Smooth muscle cell (in vitro differentiated cells): Measurements from ENCODE around the gene LPAR3. TPM values are rescaled to one million over a fixed set of nuclear protein-coding genes. Genes with fewer than 3 reads are reported as not detected.

Experiments
- DNase-seq: peaks from one replicate; lab custom pipeline; 2025; ENCODE audit not compliant: unreplicated experiment; lab: John Stamatoyannopoulos, UW
- H2AFZ ChIP-seq: fragments of 200-600 bp; sonication (generic); 2 replicates; pipeline ENCODE4 v1.6.0; 2016; ENCODE audit warnings: antibody characterized with exemption, low read depth, mild to moderate bottlenecking
- H3F3A ChIP-seq: fragments of 200-600 bp; sonication (generic); 2 replicates; pipeline ENCODE4 v1.6.0; 2017; ENCODE audit warnings: antibody characterized with exemption, low read depth
- H3K27ac ChIP-seq: fragments of 200-600 bp; sonication (generic); 2 replicates; pipeline ENCODE4 v1.5.1; 2016; ENCODE audit warnings: low read depth, mild to moderate bottlenecking
- H3K27me3 ChIP-seq: fragments of 200-600 bp; sonication (generic); 2 replicates; pipeline ENCODE4 v1.6.1; 2016; ENCODE audit warnings: low read depth, mild to moderate bottlenecking
- H3K36me3 ChIP-seq: fragments of 200-600 bp; sonication (generic); 2 replicates; pipeline ENCODE4 v1.5.1; 2016; ENCODE audit warnings: low read depth
- H3K4me1 ChIP-seq: fragments of 200-600 bp; sonication (generic); 2 replicates; pipeline ENCODE4 v1.5.1; 2016; ENCODE audit warnings: low read depth
- H3K4me2 ChIP-seq: fragments of 200-600 bp; sonication (generic); 2 replicates; pipeline ENCODE4 v1.6.0; 2016; ENCODE audit warnings: mild to moderate bottlenecking
- H3K4me3 ChIP-seq: fragments of 200-600 bp; sonication (generic); 2 replicates; pipeline ENCODE4 v1.5.1; 2016; ENCODE audit warnings: mild to moderate bottlenecking
- H3K79me2 ChIP-seq: fragments of 200-600 bp; sonication (generic); 2 replicates; pipeline ENCODE4 v1.6.0; 2016; ENCODE audit warnings: low read depth, mild to moderate bottlenecking
- H3K9ac ChIP-seq: fragments of 200-600 bp; sonication (generic); 2 replicates; pipeline ENCODE4 v1.6.0; 2016; ENCODE audit warnings: low read depth
- H3K9me3 ChIP-seq: fragments of 200-600 bp; sonication (generic); replicated peaks from 2 replicates; pipeline ENCODE4 v1.5.1; 2016; ENCODE audit warnings: low read depth
- H4K20me1 ChIP-seq: fragments of 200-600 bp; sonication (generic); 2 replicates; pipeline ENCODE4 v1.6.0; 2016; ENCODE audit warnings: low read depth
- CTCF ChIP-seq: fragments of 200-600 bp; sonication (generic); IDR thresholded peaks from 2 replicates; pipeline ENCODE4 v1.5.1; 2017; ENCODE audit warnings: borderline replicate concordance, mild to moderate bottlenecking, antibody characterized with exemption; ENCODE audit not compliant: insufficient read depth, poor library complexity, severe bottlenecking
- WGBS: methylation state at CpG from one replicate; pipeline ENCODE4 v1.1.7; 2016; ENCODE audit warnings: low lambda C conversion rate; 5-methylcytosine and 5-hydroxymethylcytosine counted together
- polyA plus RNA-seq: library from polyadenylated mRNA; unstranded; fragments of >200 nt; fragmentation: Nextera tagmentation; extraction: Ambion mirVana; gene quantifications from 2 replicates; pipeline ENCODE4 v1.2.1, GENCODE V29; 2016
- total RNA-seq: library from RNA; depleted of rRNA; stranded (reverse); fragments of >200 nt; gene quantifications from 2 replicates; pipeline ENCODE4 v1.2.3, GENCODE V29; 2014

LPAR3 gene
- total and polyA plus RNA-seq, 2 experiments from 2014 or later = 0.78 to 0.94 TPM

- no peak for TF ChIP-seq CTCF
- no peak for DNase-seq
- H3K4me2 ChIP-seq = no peak overlapping the region
- H4K20me1 ChIP-seq = no peaks in the 10 kb centered on the region
- H3K27ac ChIP-seq = no peak overlapping the region
- no peaks in the 10 kb centered on the region for H3K4me1 ChIP-seq
- no peak overlapping the region for H3K4me3 ChIP-seq
- no peaks in the 10 kb centered on the region for H3F3A ChIP-seq
- no peak overlapping the region for H2AFZ ChIP-seq
- H3K9ac ChIP-seq = no peak overlapping the region
- no peaks in the 10 kb centered on the region for H3K79me2 ChIP-seq
- 82% methylated on average over 2 of the region's 2 CpGs for WGBS
- H3K9me3 ChIP-seq = no peaks in the 10 kb centered on the region
- no peaks in the 10 kb centered on the region for H3K36me3 ChIP-seq
- H3K27me3 ChIP-seq = no peaks in the 10 kb centered on the region
Measured at GRCh38 chr1:84930831-84931230, 37.8 kb upstream of the LPAR3 start.

GRCh38 chr1:84930329-84930728 is 37.3 kb upstream of the LPAR3 start:
- H3K9me3 ChIP-seq = no peaks in the 10 kb centered on the region
- H3K4me3 ChIP-seq = no peak overlapping the region
- no peak overlapping the region for H3K27ac ChIP-seq
- no peaks in the 10 kb centered on the region for H3F3A ChIP-seq
- no peaks in the 10 kb centered on the region for H3K36me3 ChIP-seq
- no peak overlapping the region for H3K9ac ChIP-seq
- 93% methylated on average over 4 of the region's 4 CpGs for WGBS
- no peaks in the 10 kb centered on the region for H3K79me2 ChIP-seq
- no peaks in the 10 kb centered on the region for H4K20me1 ChIP-seq
- DNase-seq = no peak
- no peaks in the 10 kb centered on the region for H3K27me3 ChIP-seq
- no peak overlapping the region for H2AFZ ChIP-seq
- no peak overlapping the region for H3K4me2 ChIP-seq
- no peaks in the 10 kb centered on the region for H3K4me1 ChIP-seq
- TF ChIP-seq CTCF = no peak

GRCh38 chr1:84929581-84929980 is 36.6 kb upstream of the LPAR3 start:
- TF ChIP-seq CTCF = no peak
- no peak overlapping the region for H3K4me3 ChIP-seq
- H4K20me1 ChIP-seq = no peaks in the 10 kb centered on the region
- WGBS = 58% methylated on average over 1 of the region's 1 CpG
- H3K79me2 ChIP-seq = no peaks in the 10 kb centered on the region
- no peak overlapping the region for H3K27ac ChIP-seq
- no peaks in the 10 kb centered on the region for H3K4me1 ChIP-seq
- no peaks in the 10 kb centered on the region for H3K27me3 ChIP-seq
- H2AFZ ChIP-seq = no peak overlapping the region
- H3K36me3 ChIP-seq = no peaks in the 10 kb centered on the region
- H3F3A ChIP-seq = no peaks in the 10 kb centered on the region
- no peaks in the 10 kb centered on the region for H3K9me3 ChIP-seq
- no peak overlapping the region for H3K4me2 ChIP-seq
- DNase-seq = no peak
- no peak overlapping the region for H3K9ac ChIP-seq

GRCh38 chr1:84928979-84929378 is 36.0 kb upstream of the LPAR3 start:
- H3K27ac ChIP-seq = no peak overlapping the region
- no peaks in the 10 kb centered on the region for H3K4me1 ChIP-seq
- DNase-seq = no peak
- H3K4me3 ChIP-seq = no peak overlapping the region
- no peak overlapping the region for H2AFZ ChIP-seq
- H3K27me3 ChIP-seq = no peaks in the 10 kb centered on the region
- no peaks in the 10 kb centered on the region for H3K9me3 ChIP-seq
- 82% methylated on average over 4 of the region's 4 CpGs for WGBS
- H3F3A ChIP-seq = no peaks in the 10 kb centered on the region
- no peaks in the 10 kb centered on the region for H3K79me2 ChIP-seq
- H3K9ac ChIP-seq = no peak overlapping the region
- no peak overlapping the region for H3K4me2 ChIP-seq
- H3K36me3 ChIP-seq = no peaks in the 10 kb centered on the region
- TF ChIP-seq CTCF = no peak
- H4K20me1 ChIP-seq = no peaks in the 10 kb centered on the region
